ENCODE data around the gene INPP4A.

INPP4A gene

DNA sequence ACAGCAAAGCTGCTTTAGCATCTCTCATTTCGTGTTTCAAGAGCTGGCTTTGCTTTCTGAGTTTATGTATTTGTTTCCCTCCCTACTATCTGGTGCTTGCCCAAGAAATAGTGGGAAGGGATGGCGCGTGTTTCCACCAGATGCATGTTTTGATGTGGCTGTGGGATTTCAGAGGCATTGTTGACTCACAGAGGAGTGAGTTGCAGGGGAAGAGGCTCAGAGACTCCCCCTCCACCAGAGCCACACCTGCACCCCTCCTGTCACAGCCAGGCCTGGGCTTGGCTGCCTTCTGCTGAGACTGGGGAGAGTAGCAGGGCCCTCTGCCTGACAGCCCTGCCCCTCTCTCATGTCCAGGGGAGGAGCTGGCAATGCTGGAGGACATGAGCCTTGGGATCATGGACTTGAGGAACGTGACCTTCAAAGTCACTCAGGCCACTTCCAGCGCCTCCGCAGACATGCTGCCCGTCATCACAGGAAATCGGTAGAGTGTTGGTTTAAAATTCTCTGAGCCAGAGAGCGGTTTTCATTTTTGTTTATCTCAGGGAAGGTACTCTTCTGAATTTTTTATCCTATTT lies 120.7 kb downstream of the INPP4A start:
- no peak for DNase-seq (ENCODE audit: low spot score)

DNA sequence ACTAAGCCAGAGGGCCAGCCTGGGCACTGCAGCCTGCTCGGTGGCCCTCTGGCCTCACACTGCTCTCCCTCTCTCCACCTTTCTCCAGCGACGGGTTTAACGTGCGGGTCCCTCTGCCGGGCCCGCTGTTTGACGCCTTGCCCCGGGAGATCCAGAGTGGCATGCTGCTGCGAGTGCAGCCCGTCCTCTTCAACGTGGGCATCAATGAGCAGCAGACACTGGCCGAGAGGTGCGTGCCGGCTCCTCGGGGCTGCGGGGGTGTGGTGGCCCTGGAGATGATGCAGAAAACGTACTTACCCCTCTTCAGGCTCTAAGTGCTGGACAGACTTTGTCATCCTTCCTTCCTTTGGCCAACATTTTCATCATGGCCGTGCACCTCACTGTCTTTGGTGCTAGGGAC lies 121.3 kb downstream of the INPP4A start:
- DNase-seq (ENCODE audit: low spot score) = no peak

DNA sequence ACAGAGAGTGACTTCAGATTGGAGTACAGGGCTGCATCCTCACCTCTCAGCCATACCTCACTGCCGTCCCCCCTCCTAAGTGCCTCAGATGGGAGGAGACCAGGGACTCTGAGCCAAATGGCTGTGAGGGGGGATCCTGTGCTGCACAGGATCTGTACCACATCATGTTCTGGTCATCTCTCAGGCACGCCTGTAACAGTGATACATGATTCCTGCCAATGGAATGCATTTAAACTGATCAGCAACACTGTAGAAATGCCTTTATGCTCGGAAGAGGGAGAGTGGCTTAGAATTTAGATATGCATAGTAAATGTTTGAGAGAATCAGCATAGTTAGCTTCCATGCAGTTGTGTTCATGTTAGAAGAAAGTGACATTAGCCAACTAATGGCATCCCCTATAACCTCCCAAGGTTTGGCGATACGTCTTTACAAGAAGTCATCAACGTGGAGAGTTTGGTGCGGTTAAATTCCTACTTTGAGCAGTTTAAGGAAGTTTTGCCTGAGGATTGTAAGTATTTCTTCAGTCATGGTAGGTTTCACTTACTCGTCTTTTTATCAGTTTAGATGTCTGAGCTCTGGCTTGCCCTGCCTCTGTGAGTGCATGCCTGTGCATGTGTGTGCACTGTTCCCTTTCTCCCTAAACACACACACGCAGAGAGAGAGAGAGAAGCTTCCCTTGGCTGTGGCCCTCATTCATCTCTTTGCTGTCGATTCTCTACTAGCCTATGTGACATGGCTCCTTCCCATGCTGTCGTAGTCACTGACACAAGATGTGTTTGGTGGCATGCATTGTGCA lies 123.7 kb downstream of the INPP4A start:
- DNase-seq (ENCODE audit: low spot score) = no peak

DNA sequence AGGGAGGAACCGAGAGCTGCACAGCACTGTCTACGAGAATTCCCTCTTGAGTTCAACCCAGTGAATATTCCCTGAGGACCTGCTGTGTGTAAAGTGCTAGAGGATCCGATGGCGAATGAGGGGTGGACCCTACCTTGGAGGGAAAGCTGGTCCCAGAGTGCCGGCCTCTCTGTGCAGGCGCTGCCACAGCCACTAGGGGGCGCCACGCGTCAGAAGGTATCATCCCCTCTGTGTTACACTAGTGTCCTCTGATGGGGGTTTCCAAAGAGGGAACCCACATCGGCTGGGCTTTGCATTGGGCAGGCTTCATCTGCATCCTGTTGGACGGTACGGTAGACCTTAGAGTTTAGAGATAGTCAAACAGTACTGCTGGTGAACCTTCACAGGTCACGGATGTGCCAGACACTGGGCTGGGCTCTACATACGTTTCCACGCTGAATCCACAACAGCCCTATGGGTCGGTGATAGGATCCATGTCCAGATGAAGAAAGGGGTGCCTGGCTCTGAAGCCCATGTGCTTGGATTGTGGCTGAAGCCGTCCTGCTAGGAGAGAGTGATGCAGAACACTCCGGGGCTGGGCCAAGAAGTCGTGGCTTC lies 124.6 kb downstream of the INPP4A start:
- peak; percentile 68 for DNase-seq (ENCODE audit: low spot score)

DNA sequence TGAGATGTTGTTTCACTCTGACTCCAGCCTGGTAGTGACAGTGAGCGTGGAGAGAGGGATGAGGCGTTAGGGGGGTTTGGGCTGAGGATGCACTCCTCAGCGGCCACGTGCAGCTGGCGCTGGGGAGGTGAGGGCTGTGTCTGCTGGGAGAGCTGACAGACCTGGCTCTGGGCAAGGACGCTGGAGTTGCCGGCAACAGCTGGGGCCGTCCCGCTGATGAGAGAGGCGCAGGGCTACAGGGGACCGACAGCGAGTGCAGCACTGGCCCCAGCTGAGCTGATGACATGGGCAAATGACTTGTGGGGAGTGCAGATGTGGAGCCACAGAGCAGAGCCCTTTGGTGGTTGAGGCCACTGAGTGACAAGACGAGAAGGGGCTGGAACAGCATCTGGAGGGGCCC lies 125.3 kb downstream of the INPP4A start:
- no peak for DNase-seq (ENCODE audit: low spot score)

DNA sequence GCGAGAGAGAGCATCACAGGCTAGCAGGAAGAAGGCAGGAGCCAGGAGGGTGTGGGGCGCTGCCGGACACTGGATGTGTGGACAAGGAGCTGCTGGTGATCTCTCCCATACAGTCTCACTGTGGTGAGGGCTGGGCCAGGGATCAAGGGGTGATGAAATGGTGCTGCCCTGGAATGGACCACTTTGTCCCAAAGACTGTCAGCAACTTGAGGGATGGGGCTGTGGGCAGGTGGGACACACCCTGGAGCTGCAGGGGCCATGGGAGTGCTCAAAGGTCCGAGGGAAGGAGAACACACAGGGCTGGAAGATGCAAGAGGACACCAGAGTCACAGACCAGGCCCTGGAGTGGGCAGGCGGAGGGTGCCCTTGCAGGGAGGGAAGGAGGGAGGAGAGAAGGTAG lies 125.7 kb downstream of the INPP4A start:
- no peak for DNase-seq (ENCODE audit: low spot score)

DNA sequence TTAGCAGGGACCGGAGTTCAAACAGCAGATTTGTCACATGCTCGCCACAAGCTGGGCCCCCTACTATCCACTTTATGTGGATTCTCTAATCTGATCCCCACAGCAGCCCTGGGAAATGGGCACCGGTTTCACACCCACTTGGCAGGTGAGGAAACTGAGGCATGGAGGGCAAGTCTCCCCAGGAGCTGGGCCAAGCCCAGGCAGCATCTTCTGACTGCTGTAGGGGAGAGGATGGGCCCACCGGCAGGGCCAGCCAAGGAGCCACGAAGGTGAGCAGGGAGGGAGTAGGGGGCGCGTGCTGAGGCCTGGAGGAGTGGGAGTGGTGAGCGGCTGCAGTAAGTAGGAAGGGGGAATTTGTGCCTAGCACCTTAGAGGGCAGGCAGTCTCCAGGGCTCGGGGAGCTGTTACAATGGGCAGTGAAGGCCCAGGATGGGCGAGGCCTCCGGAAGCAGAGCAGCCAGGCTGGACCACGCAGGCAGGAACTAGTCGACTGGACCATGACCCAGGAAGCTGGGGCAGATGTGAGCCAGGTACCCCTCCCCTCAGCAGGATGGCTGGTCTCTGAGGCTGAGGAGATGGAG lies 126.6 kb downstream of the INPP4A start:
- DNase-seq (ENCODE audit: low spot score) = no peak

DNA sequence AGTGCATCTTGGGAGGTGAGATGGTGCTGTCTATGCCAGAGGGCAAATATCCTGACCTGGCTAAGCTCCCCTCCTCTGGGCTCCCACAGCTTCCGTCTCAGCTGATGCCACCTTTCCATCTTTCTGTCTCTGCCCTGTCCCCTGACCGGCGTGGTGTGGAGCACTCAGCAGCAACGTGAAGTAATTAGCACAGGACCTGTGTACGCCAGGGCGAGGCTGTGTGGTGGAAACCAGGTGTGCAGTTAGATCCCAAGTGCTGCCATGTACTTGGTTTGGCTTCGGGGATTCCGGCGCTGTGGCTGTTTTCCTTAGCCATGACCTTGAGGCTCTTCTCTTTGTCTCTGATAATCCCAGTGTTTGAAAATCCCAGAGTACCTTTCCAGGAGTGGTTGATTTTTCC lies 127.1 kb downstream of the INPP4A start:
- DNase-seq (ENCODE audit: low spot score) = no peak

DNA sequence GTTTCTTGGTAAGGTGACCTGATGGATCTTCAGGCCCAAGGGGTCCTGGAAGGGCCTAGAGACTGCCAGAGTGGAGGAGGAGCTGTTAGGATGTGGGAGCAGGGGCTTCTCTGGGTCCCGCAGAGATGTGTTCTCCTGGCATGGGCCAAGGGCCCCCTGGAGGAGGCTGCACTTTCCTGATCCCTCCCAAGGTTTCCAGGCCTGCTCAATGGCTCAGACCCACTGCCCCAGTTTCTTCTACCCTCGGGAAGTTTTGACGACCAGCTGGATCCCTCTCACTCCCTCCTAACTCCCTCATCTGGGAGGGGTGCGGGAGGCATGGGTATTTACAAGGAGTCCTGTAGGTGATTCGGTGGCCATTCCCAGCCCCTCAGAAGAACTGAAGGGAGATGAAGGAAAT lies 127.6 kb downstream of the INPP4A start:
- DNase-seq (ENCODE audit: low spot score) = no peak

DNA sequence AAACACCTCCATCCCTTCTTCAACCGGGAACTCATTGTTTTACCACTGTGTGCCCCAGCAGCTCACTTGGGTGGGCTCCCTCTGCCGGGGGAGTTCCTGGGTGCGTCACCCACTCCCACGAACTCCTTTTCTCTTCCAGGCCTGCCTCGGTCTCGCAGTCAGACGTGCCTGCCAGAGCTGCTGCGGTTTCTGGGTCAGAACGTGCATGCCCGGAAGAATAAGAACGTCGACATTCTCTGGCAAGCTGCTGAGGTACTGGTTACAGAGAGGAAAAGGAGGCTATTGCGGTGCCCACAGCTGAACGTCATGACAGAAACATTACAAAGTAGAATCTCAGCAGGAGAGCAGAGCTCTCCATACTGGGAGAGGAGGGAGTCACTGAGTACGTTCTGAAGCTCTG lies 128.0 kb downstream of the INPP4A start:
- DNase-seq (ENCODE audit: low spot score) = no peak

DNA sequence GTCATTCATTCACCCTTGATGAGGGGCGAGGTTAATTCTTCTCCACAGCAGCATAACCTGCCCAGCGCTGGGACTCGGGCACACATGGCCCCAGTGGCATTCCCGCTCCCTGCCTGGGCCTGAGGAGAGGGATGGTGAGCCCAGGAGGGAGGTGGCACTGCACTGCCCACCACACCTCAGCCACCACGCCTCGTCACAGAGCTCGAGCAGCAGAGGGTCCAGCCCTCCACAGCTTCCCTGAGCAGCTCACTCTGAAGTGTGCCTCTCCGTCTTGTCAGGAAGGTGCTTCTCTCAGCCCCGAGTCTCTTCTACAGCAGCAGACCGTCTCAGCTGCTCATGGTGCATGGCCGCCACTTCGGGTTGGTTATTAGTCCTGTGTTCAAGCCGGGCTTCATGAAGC lies 128.8 kb downstream of the INPP4A start:
- no peak for DNase-seq (ENCODE audit: low spot score)

DNA sequence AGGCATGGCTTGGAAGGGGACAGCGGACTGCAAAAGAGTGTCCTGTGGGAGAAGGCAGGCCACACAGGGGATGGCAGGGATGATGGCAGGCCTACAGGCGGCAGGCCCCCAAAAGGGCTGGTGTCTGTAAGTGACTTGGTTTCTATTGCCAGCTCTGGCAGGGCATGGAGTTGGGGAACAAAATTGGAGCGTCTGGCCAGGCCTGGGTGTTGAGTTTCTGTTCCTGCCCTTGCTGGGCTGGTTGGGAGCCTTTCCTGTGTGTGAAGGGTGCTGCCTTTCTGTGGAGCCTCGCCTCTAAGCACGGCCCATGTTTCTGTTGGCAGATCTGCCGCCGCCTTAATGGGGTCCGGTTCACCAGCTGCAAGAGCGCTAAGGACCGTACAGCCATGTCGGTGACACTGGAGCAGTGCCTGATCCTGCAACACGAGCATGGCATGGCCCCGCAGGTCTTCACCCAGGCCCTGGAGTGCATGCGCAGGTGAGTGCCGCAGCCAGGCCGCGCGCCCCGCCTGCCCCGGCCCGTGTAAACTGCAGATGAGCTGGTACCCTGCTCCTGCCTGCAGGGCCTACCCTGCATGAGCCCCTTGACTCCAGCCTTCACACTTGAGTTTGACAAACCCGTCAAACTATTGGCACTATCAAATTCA lies 132.1 kb downstream of the INPP4A start:
- no peak for DNase-seq (ENCODE audit: low spot score)

DNA sequence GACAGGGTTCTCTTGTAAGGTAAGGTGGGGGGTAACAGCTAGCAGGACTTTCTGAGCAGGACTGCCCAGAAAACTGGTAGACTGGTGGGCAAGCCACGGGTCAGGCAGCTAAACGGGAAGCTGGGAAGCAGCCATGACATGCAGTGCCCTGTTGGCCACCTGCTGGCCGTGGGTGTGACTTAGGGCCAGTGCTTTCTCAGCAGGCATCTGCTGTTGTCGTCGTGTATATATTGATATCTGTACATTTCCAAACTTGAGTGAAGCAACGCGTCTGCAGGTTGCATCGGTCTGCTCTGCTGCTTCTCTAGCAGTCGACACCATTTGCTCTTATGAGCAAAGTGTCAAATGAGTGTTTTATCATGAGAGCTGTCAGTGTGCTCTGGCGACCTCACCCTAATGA lies 132.7 kb downstream of the INPP4A start:
- no peak for DNase-seq (ENCODE audit: low spot score)

DNA sequence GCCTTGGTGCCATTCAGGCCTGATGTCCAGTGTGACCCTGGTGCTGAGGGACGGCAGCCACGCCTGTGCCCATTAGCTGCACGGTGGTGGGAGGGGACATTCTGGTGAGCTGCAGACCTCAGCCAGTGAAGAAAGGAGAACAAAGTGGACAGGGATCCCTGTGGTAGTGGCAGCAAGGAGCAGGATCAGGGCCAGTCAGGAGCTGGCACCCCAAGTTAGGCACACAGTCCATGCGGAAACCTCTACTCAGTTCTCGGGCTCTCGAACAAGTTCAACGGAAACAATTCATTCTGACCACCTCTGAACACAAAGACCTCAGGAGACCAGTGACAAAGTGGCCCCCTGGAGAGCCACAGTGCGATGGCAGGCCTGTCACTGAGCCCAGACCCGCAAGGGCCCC lies 133.6 kb downstream of the INPP4A start:
- no peak for DNase-seq (ENCODE audit: low spot score)

DNA sequence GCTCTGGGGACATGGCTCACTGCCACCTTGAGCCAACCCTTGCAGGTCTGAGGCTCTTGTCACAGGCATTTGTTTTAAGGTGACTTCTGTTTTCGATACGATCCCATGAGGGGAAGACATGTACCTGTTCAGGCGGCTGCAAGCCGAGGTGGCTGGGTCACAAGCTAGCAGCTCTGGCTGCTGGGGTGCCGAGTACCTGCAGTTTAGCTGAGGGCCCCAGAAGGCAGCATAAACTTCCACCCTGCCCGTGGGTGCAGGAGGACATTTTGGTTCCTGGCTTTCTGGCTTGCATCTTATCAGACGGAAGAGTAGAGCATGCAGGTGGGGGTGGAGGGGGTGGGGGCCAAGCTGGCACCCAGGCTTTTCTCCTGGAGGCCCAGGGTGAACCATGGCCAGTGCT lies 135.3 kb downstream of the INPP4A start:
- DNase-seq (ENCODE audit: low spot score) = no peak

DNA sequence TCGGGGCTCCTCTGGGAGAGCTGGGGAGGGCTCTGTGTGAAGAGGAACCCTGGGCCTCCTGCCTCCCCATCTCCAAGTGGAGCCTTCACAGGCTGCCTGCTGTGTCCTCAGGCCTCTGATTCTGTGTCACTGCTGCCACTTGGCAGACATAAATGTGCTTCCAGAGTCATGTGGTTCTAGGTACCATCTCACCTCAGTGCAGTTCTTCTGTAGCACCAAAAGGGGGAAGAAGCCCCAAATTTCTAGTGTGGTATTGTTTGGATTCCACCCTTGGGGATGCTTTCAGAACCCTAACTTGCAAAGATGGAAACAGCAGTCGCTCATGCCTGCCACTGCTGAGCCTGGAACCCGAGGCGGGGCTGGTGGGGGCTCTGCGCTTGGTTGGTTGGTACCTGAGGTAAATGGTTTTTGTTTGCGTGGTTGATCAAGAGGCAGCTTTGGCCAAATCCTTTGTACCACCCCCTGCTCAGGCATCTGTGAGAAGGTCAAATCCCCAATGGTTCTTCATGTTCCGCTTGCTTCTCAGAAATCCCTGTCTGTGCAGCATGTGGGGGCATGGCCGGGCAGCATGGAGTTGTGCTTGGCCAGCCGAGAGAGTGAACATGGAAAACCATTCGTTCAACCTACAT lies 136.1 kb downstream of the INPP4A start:
- DNase-seq (ENCODE audit: low spot score) = no peak

DNA sequence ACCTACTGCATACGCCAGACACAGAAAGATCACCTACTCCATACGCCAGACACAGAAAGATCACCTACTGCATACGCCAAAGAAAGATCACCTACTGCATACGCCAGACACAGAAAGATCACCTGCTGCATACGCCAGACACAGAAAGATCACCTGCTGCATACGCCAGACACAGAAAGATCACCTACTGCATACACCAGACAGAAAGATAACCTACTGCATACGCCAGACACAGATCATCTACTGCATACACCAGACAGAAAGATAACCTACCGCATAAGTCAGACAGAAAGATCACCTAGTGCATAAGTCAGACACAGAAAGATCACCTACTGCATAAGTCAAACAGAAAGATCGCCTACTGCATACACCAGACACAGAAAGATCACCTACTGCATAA lies 137.9 kb downstream of the INPP4A start:
- DNase-seq (ENCODE audit: low spot score) = no peak

DNA sequence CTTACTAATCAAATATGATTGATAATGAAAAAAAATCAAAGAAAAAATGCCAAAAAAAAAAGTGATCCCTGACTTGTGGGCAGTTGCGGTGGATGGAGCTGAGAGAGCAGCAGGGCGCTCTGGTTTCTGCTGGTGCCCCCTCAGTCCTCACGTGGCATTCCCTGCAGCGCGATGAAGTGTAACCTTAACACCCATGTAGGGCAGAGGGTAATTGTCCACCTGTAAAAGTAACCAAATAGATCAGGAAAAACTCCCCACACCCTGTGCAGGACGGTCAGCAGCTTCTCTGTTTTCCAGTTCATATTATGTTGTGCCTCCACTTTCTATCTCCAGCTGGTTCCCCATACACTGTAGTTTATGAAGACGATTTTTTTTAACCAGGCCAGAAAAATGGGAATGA lies 138.6 kb downstream of the INPP4A start:
- no peak for DNase-seq (ENCODE audit: low spot score)

DNA sequence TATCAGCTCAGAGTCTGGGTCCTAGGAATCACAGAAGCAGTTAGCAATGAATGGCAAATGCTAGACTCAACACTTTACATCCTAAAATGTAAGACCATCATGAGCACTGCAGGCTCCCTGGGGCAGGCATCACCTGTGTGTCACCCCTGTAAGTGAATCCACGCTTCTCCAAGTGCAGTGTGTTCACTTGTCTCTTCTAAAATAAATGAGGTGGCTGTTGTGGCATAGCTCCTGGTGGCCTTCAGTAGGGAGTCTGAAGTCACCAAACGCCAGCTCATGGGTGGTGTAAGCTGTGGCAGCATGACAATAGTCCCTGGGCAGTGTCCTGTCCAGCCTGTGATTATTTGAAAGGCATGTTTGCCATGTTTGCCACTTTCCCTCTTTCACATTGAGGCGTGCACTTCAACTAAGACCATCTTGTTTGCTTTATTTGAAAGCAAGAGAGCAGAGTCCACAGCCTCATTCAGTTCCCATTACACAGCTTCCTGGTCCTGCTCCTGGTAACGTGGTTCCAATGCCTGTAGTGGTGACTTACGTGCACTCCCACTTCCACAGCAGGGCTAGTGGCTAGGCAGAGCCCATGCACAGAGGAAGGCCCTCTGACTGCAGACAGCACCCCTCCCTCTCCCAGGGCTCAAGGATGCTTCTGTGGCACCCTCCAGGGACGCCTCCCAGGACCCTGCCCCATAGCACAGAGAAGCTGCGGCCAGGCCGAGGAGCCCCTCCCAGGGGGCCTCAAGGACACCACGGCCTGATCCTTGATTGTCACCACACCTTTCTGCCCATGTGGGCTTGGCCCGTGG lies 139.4 kb downstream of the INPP4A start:
- DNase-seq (ENCODE audit: low spot score) = no peak

DNA sequence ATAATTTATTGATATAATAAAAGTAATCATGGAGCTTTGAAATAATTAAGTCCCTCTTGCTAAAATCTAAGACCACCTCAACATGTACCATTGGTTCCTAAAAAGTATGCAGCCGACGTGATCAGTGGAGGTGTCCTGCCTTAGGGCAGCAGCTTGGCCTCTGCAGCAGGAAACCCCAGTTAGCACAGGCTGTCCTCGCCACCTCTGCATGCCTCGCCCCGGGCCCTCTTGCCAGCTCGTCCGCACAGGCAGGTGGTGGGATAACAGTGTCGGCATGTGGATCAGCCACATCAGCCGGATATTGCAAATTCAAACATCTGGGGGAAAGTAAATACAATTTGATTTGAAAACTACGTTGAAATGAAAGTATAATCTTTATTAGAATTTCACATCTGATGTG lies 140.7 kb downstream of the INPP4A start:
- DNase-seq (ENCODE audit: low spot score) = no peak

DNA sequence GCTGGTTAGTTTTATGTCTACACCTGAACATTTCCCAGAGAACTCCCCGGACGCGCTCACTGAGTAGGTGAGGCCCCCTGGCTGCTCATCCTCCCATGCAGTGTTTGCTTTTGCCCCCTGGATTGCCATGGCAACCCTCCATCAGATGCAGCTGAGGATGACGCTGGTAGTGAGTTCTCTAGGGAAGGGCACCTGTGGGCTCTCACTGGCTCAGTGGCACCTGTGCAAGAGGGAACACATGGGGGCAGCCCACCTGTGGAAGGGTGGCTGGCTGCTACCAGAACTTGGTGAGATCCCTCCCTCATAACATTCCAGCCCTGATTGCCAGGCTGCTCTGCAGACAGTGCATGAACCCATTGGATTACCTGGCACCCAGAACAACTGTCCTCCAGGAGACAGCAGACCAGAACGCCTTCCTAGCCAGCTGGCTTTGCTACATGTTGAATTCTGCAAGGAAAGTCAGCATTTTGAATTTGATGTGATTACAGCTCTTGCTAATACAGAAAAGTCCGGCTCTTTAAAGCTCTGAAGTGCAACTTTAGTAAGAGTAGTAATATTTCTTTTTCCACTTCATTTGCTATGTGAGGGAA lies 142.0 kb downstream of the INPP4A start:
- no peak for DNase-seq (ENCODE audit: low spot score)
